SK-N-SH (cell line): ENCODE measurements around the gene PEPD.

Experiments
- EP300 ChIP-seq, 2 experiments: IDR thresholded peaks; 2 replicates each; pipeline versions ENCODE4 v1.4.0 to v1.6.1; 2012; ENCODE audit warnings: borderline replicate concordance in 1 of 2, low read depth in 1 of 2, low read length in 1 of 2
- MAX ChIP-seq: IDR thresholded peaks from 2 replicates; pipeline ENCODE4 v1.4.0; 2012; ENCODE audit warnings: low read depth
- MXI1 ChIP-seq: IDR thresholded peaks from 2 replicates; pipeline ENCODE4 v1.6.1; 2012; ENCODE audit warnings: mild to moderate bottlenecking, low read depth, low read length, improper control_type of control experiment
- REST ChIP-seq: IDR thresholded peaks from 2 replicates; pipeline ENCODE4 v1.6.1; 2012; ENCODE audit warnings: mild to moderate bottlenecking, low read depth, low read length, moderate library complexity
- SIN3A ChIP-seq: IDR thresholded peaks from 2 replicates; pipeline ENCODE4 v1.6.1; 2012; ENCODE audit warnings: low read depth, mild to moderate bottlenecking, low read length, moderate library complexity, borderline replicate concordance
- TCF12 ChIP-seq: IDR thresholded peaks from 2 replicates; pipeline ENCODE4 v1.4.0; 2012

GRCh38 chr19:33456076-33456844 lies 65.3 kb downstream of the PEPD start:
- TF ChIP-seq MXI1 (no peak), MAX (no peak), REST (no peak), SIN3A (no peak), TCF12 (no peak), EP300 (IDR thresholded peaks at IDR 0.05; ENCODE audit: borderline replicate concordance in 1 of 2, low read depth in 1 of 2, low read length in 1 of 2) (no peak)
